ENCODE measurements around the gene SAYSD1.

SAYSD1 gene

DNA sequence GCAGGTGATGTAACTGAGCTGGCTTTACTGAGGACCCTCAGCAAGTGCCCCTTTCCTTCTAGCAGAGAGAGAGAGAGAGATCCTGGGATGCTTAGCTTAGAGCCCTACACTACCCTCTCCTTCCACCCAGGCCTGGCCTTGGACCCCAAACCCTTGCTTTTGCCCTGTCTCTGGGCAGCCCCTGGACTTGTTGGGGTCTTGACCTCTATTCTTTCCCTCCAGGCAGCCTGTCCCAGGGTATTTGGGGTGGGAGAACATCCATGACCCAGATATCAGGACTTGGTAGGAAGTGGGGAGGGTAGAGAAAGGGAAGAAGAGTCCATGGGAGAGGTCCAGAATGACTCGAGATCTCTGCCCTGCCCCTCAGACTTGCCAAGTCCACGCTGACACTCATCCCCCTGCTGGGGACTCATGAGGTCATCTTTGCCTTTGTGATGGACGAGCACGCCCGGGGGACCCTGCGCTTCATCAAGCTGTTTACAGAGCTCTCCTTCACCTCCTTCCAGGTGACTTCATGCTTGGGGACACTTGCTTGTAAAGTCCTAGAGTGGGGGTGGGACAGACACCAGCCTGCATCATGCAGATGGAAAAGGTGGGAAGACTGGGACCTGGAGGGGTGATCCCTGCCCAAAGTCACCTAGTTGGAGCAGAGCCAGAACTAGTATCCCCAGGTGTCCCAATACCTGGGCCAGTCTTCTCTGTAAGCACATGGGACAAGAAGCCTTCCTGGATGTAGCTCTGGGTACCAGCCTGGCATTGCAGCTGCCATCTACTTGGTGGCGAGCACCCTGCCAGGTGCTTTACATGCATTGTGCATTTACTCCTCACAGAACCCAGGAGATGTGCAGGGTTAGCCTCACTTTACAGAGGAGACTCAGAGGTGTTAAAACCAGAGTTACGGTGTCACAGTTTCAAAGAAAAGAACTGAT, 35.5 kb downstream of the SAYSD1 start:
- DNase-seq (ENCODE audit: low spot score), result no peak

DNA sequence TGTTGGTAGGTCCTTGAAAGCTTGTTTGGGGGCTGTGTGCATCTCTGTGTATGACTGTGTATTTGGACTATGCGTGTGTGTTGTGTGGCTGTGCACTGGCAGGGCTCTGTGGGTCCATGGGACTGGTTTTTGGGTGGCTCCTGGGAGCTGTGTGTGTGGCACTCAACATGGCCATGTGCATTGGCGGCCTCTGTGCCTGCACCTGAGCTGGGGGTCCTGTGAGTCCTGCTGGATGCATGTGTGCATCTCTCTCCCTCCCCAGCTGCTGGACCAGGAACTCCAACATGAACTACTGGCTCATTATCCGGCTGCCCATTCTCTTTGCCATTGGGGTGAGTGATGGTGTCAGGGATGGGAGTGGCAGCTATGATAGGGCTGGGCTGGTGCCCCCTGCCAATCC, 36.3 kb downstream of the SAYSD1 start:
- DNase-seq (ENCODE audit: low spot score), result no peak

DNA sequence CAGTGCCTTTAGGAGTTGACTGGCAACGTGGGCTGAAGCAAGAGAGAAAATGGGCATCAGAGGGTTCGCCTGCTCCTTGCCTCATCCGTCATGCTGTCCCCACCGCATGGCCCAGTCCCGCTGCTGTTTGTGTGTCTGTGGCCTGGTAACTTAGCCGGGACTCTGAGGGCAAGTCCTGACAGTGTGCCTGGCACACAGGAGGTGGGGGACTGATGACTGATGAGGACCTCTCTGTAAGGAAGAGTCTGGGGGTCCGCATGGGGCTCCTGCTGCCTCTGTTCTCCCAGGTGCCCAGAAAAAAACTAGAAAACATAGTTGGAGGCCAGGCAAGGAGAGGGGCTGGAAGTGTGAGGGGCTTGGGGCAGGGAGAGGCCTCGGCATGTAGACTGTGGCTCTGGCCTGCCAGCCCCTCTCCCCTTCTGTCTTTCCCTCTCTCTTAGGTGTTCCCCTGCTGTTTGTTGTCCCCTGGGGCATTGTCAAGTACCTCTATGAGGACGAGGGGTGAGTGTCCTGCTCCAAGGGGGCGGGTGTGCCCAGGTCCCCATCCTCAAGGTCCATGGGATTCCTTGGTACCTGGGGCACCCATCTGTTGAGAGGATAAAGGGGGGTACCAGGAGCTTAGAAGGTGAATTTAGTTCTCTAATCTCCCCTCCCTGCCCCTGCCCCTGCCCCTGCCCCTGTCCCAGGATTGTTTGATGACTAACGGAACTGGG, 36.9 kb downstream of the SAYSD1 start:
- DNase-seq (ENCODE audit: low spot score), result no peak

DNA sequence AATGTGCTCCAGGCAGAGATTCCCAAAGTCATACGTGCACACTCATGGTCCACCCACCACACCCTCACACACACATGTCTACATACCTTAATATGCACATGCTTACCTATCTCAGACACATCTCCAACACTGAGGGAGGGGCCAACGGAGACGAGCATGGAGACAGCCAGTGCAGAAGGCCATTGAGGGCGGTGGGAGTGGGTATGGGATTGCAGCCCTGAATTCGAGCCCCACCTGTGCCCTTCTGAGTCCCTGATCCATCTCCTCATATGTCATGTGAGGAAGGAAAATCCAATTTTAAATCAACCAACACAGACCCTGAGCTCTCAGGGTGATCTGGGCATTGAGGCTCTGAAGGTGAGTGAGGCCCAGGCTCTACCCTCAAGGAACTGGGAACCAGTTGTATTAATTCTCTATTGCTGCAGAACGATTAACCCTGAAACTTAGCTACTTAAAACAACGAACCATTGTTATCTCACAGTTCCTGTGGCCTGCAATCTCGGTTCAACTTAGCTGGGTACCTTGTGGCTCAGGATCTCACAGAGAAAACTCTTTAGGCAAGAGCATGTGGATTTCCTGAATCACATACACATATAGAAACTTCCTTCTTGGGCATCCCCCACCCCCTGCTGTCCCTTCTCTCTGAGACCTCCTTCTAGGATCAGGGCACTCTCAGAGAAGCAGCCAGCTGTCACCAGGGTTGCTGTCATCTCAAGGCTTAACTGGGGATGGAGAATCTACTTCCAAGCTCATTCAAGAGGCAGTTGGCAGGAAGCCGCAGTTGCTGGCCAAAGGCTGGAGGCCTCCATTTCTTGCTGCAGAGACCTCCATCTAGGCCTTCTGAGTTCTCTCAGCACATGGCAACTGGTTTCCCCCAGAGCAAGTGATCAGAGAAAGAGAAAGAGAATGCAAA, 38.1 kb downstream of the SAYSD1 start:
- DNase-seq (ENCODE audit: low spot score), result no peak

DNA sequence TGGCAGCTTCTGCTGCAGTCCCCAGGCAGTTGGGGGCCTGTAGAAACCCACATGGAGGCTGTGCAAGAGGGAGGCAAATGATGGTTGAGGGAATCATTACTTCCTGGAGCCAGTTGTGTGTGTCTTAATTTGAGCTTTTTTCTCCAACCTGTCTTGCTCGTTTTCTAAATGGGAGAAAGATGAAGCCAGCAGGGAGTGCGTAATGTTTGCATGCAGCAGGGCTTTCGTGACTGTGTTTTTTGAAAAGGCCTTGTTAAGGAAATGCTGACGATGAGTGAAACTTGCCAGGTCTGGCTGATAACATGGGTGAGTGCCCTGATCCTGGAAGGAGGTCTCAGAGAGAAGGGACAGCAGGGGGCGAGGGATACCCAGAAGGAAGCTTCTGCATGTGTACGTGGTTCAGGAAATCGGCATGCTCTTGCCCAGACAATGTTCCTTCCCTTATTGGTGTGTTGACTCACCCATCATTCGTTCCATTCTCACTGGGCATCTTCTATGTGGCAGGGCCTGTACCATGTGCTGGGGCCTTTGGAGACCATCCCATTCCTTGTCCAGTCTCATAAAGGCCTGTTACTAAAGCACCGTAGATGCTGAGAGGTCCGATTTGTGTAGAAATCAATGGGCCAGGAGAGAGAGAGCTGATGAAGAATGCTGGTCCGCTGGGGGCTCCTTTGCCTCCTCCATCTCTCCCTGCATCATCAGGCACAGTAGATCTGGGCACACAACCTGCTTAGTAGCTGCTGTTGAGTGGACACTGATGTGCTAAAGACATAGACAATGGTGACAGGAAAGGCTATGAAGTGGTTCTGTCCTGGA, 39.0 kb downstream of the SAYSD1 start:
- DNase-seq (ENCODE audit: low spot score), result no peak

DNA sequence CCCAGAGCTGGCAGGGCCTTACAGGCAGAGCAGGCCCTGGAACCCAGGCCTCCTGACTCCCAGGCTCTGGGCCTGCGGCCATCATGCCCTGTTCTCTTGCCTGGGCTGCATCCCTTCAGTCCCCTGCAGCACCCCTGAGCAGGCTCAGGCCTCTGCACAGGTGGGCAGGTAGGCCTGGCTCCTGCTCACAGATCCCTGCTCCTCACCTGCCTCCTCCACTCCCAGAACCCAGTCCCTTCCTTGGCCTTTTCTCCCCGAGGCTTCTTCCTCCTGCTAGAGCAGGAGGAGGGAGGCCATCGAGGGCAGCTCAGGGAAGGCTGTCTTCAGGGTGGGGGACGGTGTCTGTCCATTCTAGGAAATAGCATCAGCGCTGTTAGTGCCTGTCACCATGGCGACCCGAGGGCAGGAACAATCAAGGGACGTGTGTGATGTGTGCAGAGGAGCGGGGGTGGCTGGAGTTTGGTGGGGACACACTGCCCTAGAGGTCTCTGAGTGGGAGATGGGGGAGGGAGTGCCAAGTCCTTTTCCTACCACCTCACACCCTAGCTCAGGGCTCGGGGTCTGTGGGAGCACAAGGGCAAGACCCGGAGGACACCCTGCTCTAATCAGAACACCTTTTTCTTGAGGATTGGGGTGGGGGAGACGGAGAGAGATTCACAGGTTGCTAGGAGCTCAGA, 39.8 kb downstream of the SAYSD1 start:
- DNase-seq (ENCODE audit: low spot score), result no peak

DNA sequence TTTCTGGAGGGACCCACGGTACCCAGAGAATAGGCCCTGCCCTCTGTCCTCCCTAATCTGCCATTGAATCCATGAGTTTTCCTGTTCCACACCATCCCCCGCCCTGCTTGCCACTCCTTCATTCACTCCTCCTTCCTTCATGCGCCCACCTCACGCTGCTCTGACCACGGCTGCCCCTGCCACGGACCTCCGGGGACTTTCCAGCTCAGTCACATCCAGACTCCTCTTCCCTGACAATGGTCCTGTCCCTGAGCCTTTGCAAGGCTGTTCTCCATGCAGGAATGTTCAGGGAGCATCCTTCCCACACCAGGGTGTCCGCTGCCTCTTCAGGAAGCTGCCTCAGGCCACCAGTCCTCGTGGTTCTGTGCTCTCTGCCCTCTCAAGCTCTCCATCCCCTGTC, 40.5 kb downstream of the SAYSD1 start:
- no peak for DNase-seq (ENCODE audit: low spot score)

DNA sequence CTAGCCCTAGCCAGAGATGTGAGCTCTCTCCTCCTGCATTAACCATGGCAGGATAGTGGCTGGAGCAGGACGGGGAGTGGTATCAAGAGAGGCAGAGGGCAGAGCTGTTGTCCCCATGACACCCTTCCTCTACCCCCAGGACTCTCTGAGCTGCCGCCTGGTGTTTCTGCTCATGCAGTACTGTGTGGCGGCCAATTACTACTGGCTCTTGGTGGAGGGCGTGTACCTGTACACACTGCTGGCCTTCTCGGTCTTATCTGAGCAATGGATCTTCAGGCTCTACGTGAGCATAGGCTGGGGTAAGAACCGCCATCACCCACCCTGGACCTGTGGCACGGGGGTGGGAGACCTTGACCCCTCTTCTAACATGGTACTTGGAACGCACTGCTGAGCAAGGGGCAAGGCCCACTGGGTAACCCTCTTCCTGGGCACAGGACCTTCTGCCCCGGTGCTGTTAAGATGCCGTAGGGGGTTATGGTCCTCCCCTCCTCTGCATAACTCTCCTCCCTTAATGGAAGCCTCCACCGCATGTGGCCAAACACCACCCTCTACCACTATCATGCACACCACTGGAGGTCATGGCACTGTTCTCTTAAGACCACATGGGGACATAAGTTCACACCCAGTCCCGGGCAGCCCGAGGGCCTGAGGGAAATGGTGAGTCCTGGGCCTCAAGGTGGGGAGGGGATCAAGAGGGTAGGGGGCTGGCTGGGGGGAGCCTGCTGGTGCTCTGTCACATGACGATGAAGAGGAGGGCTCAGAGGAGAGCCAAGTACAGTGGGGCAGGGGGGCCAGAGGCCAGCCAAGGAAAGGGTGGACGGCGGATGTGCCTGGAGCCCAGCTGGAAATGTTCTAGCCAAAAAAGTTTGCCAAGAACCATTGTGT, 41.3 kb downstream of the SAYSD1 start:
- no peak for DNase-seq (ENCODE audit: low spot score)

DNA sequence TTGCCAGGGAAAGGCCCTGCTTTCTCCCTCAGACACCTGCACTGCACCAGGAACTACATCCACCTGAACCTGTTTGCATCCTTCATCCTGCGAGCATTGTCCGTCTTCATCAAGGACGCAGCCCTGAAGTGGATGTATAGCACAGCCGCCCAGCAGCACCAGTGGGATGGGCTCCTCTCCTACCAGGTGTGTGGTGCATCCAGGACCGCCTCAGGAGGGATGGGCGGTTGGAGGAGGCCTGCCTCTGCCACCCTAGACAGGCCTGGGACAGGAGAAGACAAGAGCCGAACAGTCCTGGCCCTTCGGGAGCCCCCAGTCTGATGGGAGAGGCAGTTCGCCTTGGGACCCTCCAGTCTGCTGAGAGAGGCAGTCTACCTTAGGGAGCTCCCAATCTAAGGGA, 42.2 kb downstream of the SAYSD1 start:
- DNase-seq (ENCODE audit: low spot score), result no peak

DNA sequence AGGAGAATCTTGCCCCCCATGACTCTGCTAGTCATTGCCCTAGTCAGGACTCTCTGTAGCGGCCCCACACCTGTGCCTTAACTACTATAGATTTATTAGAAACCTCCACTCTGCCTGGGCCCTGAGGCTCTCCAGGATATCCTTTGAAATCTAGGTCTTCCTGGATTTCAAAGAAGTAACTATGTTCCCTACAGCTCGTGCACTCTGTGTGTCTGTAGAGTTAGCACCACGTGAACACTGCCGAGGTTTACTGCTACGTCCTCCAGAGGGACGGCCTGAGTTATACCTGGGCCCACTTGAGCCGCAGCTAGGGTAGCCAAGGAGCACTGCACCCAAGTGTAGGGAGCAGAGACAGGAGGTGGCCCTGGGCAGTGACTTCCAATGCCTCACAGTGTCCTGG, 46.6 kb downstream of the SAYSD1 start:
- DNase-seq (ENCODE audit: low spot score), result no peak

DNA sequence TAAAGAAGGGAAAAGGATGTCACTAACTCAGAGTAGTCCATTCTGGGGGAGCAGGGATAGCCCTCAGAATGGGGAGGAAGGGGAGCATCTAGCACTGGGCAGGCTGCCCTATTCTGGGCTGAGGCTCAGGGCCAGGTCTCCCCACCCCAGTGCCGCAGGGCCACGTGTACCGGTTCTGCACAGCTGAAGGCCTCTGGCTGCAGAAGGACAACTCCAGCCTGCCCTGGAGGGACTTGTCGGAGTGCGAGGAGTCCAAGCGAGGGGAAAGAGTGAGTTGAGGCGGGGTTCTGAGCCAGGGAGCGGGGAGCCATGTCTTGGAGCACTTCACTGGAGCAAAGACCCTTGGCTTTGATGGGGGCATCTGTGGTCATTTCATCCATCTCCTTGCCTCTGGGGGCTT, 49.4 kb downstream of the SAYSD1 start:
- DNase-seq (ENCODE audit: low spot score), result no peak

DNA sequence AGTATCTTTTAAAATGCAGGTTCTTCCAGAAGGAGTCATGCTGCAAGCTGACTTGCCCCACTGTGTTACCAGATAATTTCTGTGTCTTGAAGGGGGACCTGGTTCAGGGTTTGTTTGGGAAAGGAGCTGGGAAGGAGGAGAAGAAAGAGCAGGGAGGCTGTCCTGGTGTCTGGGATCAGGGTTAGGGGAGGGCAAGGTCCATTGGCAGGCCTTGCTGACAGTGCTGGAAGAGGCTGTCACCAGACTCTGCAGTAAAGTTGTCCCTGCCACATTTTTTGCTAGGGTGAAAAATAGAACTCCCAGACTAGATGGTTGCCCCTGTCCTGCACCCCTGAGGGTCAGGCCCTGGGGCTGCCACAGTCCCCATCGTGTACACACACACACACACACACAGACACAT, 51.5 kb downstream of the SAYSD1 start:
- no peak for DNase-seq (ENCODE audit: low spot score)

DNA sequence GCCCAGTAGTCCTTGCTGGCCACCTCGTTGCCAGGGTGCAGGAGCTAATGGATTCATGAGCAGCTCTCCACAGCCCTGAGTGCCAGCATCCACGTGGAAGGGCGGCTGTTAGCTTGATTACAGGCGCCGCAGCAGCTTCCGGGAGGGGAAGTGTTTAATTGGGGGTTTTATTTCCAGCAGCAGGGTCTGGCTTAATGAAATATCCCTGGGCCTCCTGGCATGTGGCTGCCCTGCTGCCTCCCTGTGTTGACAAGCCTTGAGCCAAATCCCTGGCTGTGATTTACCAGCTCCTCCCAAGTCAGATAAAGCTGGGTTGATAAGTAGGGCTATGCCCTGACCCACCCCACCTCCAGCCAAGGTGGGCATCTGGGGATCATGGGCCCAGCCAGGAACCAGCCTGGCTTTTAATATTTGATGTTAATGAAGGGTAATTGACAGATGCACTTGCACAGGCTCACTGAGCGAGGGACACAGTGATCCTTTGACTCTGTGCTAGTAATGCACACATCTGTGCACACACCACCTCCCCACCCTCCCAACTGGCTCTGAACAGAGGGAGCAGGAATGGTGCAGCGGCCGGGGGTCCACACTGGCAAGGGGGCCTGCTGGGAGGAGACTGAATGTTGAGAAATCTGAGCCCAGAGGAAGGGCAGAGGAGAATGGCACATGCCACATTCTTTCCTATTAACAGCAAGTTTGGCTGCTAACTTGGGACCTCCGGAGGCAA, 52.8 kb downstream of the SAYSD1 start:
- no peak for DNase-seq (ENCODE audit: low spot score)

DNA sequence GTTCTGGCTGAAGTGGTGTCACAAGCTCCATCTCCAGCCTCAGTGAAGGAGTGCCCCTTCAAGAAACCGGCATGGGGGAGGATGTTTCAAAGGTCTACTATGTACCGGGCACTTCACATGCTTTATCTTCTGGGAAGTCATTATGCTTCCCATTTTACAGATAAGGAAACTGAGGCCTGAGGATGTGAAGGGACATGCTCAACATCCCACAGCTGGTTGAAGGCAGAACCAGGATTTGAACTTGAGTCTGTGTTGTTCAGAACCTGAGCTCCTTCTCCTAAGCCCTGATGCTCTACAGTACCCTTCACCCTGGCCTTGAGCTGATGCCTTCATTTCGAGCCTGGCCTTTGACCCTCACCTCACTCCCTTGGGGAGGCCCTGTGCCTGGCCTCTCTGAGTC, 53.4 kb downstream of the SAYSD1 start:
- no peak for DNase-seq (ENCODE audit: low spot score)

DNA sequence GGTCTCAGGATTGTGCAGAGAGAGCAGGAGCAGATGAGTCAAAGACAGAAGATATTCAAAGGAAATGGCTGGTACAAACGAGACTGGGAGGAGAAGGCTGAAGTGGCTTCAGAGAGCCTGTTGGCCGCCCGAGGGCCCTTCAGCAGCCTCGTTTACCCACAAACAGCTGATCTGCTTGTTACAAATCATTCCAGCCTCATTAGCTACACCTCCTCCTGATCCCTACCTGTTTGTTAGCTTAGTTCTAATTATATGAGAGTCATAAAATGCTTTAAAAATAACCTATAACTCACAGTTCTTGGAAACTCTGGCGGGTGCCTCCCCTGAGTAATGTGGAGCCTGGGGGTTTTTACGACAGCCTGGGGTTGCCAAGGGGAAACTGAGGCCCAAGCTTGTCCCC, 53.8 kb downstream of the SAYSD1 start:
- DNase-seq (ENCODE audit: low spot score), result no peak

DNA sequence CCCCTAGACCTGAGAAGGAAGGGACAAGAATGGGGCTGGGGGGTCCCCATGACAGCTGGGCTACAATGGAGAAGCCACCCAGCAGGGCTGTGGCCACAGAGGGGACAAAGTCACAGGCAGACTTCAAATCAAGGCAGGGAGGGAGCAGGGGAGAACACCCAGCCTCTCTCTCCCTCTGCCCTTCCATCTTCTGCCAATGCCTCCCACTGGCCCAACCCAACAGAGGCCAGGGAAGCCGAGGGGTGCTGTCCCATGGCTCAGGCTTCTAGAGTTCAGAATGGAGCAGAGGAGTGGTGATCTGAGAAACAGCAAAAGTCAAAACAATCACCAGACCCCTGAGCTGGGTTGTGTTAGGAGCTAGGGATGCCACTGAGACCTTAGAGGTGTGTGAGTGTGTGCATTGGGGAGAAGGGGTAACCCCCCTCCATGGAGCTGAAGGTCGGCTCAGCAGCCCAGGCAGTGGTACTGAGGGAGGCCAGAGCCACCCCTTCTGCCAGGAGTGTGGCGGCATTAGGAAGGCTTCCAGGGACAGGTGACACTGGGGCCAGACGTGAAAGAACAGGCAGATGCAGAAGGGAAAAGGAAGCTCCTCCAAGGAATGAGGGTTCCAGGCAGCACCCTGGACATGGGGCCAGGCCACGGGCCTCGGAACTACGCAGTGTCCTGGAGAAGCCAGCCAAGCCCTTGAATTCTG, 54.4 kb downstream of the SAYSD1 start:
- no peak for DNase-seq (ENCODE audit: low spot score)

DNA sequence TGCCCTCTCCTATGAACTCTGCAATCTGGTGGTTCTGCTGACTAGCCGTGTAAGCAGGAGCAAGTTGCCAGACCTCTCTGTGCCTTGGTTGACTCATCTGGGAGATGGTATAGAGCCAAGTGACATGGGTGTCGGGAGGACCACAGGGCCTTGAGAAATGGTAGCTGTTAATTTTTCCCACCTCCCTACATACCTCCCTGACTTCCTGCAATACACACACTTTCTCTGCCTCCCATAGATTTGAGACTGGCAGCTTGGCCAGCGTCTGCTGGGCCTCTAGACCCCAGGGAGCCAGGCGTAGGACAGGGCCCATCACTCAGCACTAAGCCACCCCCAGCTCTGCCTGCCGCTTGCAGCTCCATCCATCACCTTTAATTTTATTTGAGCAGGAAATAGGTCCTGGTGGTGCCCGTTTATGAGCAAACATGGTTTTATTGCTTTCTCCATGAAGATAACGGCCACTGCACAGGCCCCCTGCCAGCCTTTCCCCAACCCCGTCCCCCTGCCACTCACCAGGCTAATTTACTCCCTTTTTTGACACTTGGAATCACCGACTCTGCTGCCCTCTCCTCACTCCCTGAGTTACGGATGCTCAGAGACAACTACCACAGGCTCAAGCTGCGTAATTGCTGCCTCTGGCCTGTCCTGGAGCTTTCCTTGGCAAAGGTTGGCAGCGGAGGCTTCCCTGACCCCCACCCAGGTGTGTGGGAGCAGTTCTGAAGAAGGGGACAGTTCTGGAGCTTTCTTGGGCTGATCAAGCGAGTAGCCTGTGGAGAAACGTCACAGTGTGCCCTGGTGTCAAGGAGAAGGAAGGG, 55.3 kb downstream of the SAYSD1 start:
- DNase-seq (ENCODE audit: low spot score), result no peak

Measured in CD4-positive, alpha-beta T cell treated with Interleukin-2 at 100 ng/mL for 4 hours (primary cell).